ENCODE data around the gene PCYT1A.
A peak's percentile ranks its signal among the peaks of the same experiment; 100 is the strongest.
"Not testable (repeated sequence)": the region's sequence is repeated elsewhere in the genome, so short reads cannot be mapped to it uniquely, and the experiment has no call there.

PCYT1A gene

GRCh38 chr3:196214783-196215441 is 72.6 kb downstream of the PCYT1A start:
- no peak for TF ChIP-seq CTCF (IDR thresholded peaks at IDR 0.05; ENCODE audit: borderline replicate concordance, insufficient read depth, low read depth, low read length)
- H3K4me3 ChIP-seq (ENCODE audit: low read depth, low read length), result no peak overlapping the region

DNA sequence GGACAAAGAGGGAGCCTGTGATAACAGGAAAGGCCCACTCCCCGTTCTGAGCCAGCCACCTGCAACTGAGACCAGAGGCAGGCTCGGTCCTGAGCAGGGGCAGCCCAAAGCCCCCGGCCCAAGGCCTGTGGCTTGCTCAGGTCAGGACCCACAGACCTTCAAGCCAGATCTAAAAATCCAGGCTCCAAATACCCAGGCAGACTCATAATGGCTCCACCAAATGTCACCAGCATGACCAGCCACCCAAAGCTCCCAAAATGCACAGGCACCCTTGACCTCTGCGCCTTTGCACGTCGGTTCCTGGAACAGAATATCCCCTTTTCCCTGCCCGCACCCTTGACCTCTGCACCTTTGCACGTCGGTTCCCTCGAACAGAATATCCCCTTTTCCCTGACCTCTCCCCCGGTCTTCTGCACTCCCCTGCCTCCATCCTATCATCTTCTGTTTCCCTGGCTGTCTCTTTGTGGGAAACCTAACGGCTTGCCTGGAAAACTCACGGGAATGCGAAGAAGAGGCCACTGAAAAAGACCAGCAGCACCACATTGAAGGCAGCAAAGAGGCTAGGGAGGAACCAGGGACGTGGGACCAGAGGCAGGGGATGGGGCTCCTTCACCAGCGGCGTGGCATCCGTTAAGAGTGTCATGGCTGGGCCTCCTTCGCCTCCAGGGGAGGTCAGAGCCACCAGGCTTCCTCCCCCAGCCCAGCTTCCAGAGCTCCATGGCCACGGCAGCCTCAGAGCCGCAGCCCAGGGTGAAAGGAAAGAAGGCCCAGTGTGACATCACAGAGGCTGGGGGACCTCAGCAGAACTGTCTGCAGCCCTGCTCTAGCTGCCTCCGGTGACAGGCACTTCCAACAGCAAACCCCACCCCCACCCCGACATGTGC is 76.6 kb downstream of the PCYT1A start, which contains the start of gene ZDHHC19:
Gene ZDHHC19, minus strand, starts transcription at position 728 of the 884 bp plus-strand sequence. Its CDS starts 85 bp downstream, at position 643.
- no peak for TF ChIP-seq CTCF (IDR thresholded peaks at IDR 0.05; ENCODE audit: borderline replicate concordance, insufficient read depth, low read depth, low read length)
- H3K4me3 ChIP-seq (ENCODE audit: low read depth, low read length), result no peak within 1 kb of the TSS

DNA sequence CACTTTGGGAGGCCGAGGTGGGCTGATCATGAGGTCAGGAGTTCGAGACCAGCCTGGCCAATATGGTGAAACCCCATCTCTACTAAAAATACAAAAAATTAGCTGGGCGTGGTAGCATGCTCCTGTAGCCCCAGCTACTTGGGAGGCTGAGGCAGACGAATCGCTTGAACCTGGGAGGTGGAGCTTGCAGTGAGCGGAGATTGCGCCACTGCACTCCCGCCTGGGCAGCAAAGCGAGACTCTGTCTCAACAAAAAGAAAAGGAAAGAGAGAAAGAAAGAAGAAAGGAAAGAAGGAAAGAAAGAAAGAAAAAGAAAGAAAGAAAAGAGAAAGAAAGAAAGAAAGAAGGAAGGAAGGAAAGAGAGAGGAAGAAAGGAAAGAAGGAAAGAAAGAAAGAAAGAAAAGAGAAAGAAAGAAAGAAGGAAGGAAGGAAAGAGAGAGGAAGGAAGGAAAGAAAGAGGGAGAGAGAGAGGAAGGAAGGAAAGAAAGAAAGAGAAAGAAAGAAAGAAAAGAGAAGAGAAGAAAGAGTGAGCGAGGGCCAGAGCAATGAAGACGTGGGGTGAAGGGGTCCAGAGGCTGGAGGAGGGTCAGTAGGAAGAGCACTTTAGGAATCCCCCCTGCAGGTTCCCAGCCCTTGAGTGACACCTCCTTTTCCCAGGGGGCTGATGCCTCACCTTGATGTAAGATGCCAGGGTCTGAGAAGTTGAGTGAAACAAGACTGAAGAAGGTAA is 77.4 kb downstream of the PCYT1A start:
- not testable (repeated sequence) for H3K4me3 ChIP-seq (ENCODE audit: low read depth, low read length)

GRCh38 chr3:196208942-196209695 is 78.4 kb downstream of the PCYT1A start:
- TF ChIP-seq CTCF (IDR thresholded peaks at IDR 0.05; ENCODE audit: borderline replicate concordance, insufficient read depth, low read depth, low read length), result no peak
- no peak overlapping the region for H3K4me3 ChIP-seq (ENCODE audit: low read depth, low read length)

DNA sequence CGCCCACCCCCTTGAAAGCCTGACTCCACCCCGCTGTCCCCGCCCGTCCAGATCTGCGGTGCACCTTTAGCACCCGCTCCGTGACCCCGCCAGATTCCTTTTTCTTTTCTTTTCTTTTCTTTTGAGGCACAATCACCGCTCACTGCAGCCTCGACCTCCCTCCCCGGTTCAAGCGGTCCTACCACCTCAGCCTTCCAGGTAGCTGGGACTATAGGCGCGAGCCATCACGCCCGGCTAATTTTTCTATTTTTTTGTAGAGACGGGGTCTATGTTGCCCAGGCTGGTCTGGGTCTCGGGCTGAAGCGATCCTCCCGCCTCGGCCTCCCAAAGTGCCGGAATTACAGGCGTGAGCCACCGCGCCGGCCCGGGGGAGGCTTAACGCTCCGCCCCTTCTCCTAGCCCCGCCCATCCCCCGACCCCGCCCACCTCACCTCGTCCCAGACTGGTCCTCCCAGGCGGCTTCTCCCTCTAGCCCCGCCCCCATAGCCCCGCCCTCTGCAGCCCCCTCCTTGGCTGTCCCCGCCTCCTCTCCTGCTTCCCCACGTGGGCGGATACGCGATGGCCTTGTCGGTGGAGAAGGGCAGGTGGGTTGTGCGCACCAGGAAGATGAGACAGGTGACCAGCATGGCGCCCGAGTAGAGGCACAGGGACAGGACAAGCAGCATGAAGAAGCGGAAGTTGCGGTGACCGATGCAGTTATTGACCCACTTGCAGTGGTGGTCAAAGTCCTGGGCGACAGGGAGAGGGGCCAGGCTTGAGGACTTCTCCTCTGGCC is 79.5 kb downstream of the PCYT1A start:
- no peak for TF ChIP-seq CTCF (IDR thresholded peaks at IDR 0.05; ENCODE audit: borderline replicate concordance, insufficient read depth, low read depth, low read length)
- H3K4me3 ChIP-seq (ENCODE audit: low read depth, low read length), result peak overlapping the region; percentile 43

DNA sequence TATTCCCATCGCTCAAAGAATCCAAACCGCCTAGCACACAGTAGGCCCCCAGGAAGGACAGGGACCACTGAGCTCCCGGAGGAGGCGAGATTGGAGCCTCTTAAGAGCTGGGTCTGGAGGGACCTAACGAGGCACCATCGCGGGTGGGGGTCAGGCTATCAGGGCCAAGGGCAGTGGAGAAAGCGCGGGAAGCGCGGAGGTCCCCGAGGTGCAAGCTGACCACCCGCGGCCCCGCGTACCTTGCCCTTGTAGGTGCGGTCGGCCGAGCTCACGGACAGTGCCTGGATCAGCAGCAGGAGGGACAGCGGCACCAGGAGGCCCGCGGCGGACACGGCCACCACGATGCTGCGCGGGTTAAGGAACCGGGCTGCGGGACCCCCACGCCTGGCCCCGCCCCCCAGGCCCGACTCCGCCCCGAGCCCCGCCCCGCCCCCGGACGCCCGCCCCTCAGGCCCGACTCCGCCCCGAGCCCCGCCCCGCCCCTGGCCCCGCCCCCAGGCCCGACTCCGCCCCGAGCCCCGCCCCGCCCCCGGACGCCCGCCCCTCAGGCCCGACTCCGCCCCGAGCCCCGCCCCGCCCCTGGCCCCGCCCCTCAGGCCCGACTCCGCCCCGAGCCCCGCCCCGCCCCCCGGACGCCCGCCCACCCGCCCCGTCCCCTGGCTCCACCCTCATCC is 80.2 kb downstream of the PCYT1A start:
- H3K4me3 ChIP-seq (ENCODE audit: low read depth, low read length), result no peak overlapping the region
- no peak for TF ChIP-seq CTCF (IDR thresholded peaks at IDR 0.05; ENCODE audit: borderline replicate concordance, insufficient read depth, low read depth, low read length)

DNA sequence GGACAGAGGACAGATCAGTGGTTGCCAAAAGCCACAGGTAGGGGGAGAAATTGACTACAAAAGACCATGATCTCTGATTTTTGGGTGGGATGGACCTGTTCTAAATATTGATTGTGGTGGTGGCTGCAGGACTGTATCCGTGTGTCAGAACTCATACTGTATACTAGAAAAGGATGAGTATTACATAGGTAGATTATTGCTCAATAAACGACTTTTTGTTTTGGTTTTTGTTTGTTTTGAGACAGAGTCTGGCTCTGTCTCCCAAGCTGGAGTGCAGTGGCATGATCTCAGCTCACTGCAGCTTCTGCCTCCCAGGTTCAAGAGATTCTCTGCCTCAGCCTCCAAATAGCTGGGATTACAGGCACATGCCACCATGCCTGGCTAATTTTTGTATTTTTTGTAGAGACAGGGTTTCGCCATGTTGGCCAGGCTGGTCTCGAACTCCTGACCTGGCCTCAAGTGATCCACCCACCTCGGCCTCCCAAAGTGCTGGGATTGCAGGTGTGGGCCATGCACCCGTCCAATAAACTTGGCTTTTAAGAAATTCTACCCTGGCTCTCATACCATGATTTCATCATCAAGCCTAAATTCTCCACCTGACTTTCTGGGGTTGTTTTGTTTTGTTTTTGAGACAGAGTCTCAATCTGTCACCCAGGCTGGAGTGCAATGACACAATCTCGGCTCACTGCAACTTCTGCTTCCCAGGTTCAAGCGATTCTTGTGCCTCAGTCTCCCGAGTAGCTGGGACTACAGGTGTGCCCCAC is 81.9 kb downstream of the PCYT1A start:
- not testable (repeated sequence) for H3K4me3 ChIP-seq (ENCODE audit: low read depth, low read length)

All from GM12875 (cell line).